Breast epithelium (tissue), 3 donors: Measurements from ENCODE around the gene DENND2C.

Experiments used
- POLR2AphosphoS5 ChIP-seq, 3 donors: sonication (generic); formaldehyde crosslinking; IDR thresholded peaks; one replicate each; pipeline ENCODE4 v1.6.1; 2017; ENCODE audit warnings: antibody characterized with exemption in 3 of 3
- TF ChIP-seq, protein P1 (sequence below), 3 donors: fragments of 450-650 bp; IDR thresholded peaks; one replicate each; pipeline ENCODE4 v1.5.1; 2016 to 2017; ENCODE audit warnings: antibody characterized with exemption in 3 of 3, mild to moderate bottlenecking in 3 of 3, moderate library complexity in 3 of 3

DNA sequence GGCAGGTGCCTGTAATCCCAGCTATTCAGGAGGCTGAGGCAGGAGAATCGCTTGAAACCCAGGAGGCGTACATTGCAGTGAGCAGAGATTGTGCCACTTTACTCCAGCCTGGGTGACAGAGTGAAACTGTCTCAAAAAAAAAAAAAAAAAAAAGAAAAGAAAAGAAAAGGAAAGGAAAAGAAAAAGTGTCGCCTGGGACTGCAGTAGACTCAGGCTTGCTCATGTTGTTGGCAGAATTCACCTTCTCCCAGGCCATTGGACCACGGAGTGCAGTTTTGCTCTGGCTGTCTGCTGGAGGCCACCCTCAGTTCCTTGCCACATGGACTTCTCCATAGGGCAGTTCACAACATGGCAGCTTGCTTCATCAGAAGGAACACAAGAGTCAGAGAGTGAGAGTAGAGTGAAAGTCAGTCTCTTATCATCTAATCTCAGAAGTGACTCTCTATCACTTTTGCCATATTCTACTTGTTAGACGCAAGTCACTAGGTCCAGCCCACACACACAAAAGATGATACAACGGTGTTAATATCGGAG is 117.7 kb downstream of the DENND2C start:
- TF ChIP-seq, protein P1, sequence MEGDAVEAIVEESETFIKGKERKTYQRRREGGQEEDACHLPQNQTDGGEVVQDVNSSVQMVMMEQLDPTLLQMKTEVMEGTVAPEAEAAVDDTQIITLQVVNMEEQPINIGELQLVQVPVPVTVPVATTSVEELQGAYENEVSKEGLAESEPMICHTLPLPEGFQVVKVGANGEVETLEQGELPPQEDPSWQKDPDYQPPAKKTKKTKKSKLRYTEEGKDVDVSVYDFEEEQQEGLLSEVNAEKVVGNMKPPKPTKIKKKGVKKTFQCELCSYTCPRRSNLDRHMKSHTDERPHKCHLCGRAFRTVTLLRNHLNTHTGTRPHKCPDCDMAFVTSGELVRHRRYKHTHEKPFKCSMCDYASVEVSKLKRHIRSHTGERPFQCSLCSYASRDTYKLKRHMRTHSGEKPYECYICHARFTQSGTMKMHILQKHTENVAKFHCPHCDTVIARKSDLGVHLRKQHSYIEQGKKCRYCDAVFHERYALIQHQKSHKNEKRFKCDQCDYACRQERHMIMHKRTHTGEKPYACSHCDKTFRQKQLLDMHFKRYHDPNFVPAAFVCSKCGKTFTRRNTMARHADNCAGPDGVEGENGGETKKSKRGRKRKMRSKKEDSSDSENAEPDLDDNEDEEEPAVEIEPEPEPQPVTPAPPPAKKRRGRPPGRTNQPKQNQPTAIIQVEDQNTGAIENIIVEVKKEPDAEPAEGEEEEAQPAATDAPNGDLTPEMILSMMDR (IDR thresholded peaks at IDR 0.05): no peak
- no peak for TF ChIP-seq POLR2AphosphoS5 (IDR thresholded peaks at IDR 0.05)
